Upper lobe of left lung (tissue), 6 donors: ENCODE measurements around the gene NUP37. TPM values are rescaled to one million over a fixed set of nuclear protein-coding genes. Genes with fewer than 3 reads are reported as not detected.
A peak's percentile ranks its signal among the peaks of the same experiment; 100 is the strongest.

ENCODE experiments used
- ATAC-seq, 2 donors: fragments of 200-7000 bp; cut with Tn5 transposase; one replicate each; pipeline ENCODE4 v1.9.1; 2022; ENCODE audit warnings: mild to moderate bottlenecking in 2 of 2, moderate library complexity in 2 of 2; ENCODE audit not compliant: low FRiP score in 2 of 2
- DNase-seq, 2 donors: peaks; one replicate each; pipeline ENCODE4 v3.0.0-alpha.2; 2019 to 2020
- H3K27ac ChIP-seq, 4 donors: fragments of 200-600 bp; sonication (generic); one replicate each; pipeline ENCODE4 v1.5.1; 2016 to 2019
- H3K27me3 ChIP-seq, 4 donors: fragments of 200-600 bp; sonication (generic); one replicate each; pipeline ENCODE4 v1.5.1; 2017 to 2019
- H3K36me3 ChIP-seq, 4 donors: fragments of 200-600 bp; sonication (generic); one replicate each; pipeline ENCODE4 v1.5.1; 2016 to 2019
- H3K4me1 ChIP-seq, 4 donors: fragments of 200-600 bp; sonication (generic); one replicate each; pipeline ENCODE4 v1.5.1; 2018 to 2019
- H3K4me3 ChIP-seq, 4 donors: fragments of 200-600 bp; sonication (generic); one replicate each; pipeline ENCODE4 v1.5.1; 2017 to 2019; ENCODE audit warnings: mild to moderate bottlenecking in 2 of 4, moderate library complexity in 1 of 4
- H3K9me3 ChIP-seq, 4 donors: fragments of 200-600 bp; sonication (generic); one replicate each; pipeline ENCODE4 v1.5.1; 2018 to 2019
- EP300 ChIP-seq, 4 donors: sonication (generic); formaldehyde crosslinking; IDR thresholded peaks; one replicate each; pipeline ENCODE4 v1.5.1; 2017; ENCODE audit warnings: antibody characterized with exemption in 4 of 4, control low read depth in 2 of 4
- POLR2A ChIP-seq, 4 donors: fragments of 450-650 bp; IDR thresholded peaks; one replicate each; pipeline ENCODE4 v1.5.1; 2016 to 2017; ENCODE audit warnings: antibody characterized with exemption in 4 of 4, mild to moderate bottlenecking in 2 of 4
- POLR2AphosphoS5 ChIP-seq, 2 donors: sonication (generic); formaldehyde crosslinking; IDR thresholded peaks; one replicate each; pipeline ENCODE4 v1.5.1; 2017; ENCODE audit warnings: antibody characterized with exemption in 2 of 2
- WGBS, 2 donors: methylation state at CpG; one replicate each; pipeline ENCODE4 v1.1.5; 2017 to 2018; 5-methylcytosine and 5-hydroxymethylcytosine counted together
- total RNA-seq, 6 donors: library from RNA; depleted of rRNA in 4 of 6; stranded (reverse); fragments of >200 nt in 4 of 6; gene quantifications; one replicate each; pipeline versions ENCODE4 v1.1.0 to v1.2.1, GENCODE V29; 2016 to 2021
- TF ChIP-seq, protein P1 (sequence below), 6 experiments: fragments of 450-650 bp in 4 of 6; fragments of 200-600 bp in 2 of 6; sonication (generic) in 2 of 6; IDR thresholded peaks; one replicate each; pipeline ENCODE4 v1.5.1; 2016 to 2019; ENCODE audit warnings: antibody characterized with exemption in 6 of 6
- donor health status: DM: no; HTN: no; CAD: no; lungs with moderate emphysema.
- donor health status: DM: no; HTN: yes; CAD: no; lungs with severe emphysema.

Gene NUP37
- total RNA-seq, 6 donors from 2014 or later, result 2.8 to 17.9 (median 14.8) TPM

- TF ChIP-seq, protein P1, sequence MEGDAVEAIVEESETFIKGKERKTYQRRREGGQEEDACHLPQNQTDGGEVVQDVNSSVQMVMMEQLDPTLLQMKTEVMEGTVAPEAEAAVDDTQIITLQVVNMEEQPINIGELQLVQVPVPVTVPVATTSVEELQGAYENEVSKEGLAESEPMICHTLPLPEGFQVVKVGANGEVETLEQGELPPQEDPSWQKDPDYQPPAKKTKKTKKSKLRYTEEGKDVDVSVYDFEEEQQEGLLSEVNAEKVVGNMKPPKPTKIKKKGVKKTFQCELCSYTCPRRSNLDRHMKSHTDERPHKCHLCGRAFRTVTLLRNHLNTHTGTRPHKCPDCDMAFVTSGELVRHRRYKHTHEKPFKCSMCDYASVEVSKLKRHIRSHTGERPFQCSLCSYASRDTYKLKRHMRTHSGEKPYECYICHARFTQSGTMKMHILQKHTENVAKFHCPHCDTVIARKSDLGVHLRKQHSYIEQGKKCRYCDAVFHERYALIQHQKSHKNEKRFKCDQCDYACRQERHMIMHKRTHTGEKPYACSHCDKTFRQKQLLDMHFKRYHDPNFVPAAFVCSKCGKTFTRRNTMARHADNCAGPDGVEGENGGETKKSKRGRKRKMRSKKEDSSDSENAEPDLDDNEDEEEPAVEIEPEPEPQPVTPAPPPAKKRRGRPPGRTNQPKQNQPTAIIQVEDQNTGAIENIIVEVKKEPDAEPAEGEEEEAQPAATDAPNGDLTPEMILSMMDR (IDR thresholded peaks at IDR 0.05), result no peak
- TF ChIP-seq POLR2A (IDR thresholded peaks at IDR 0.05) (no peak), EP300 (IDR thresholded peaks at IDR 0.05) (no peak), POLR2AphosphoS5 (IDR thresholded peaks at IDR 0.05) (no peak)
- 98 to 100% methylated on average over 3 of the region's 3 CpGs for WGBS, 2 donors
Observed at GRCh38 chr12:102063069-102063468, 56.8 kb downstream of the NUP37 start.

GRCh38 chr12:102062419-102062806 is 57.5 kb downstream of the NUP37 start:
- no peak for TF ChIP-seq POLR2A (IDR thresholded peaks at IDR 0.05)
- Histone ChIP-seq H3K36me3 (peaks cover 0 to 6% (median 1%) of the 10 kb centered on the region in 4 donors), H3K27me3 (no peaks in the 10 kb centered on the region), H3K4me1 (peaks cover 0 to 13% (median 2%) of the 10 kb centered on the region in 4 donors), H3K9me3 (no peaks in the 10 kb centered on the region), H3K27ac (no peak overlapping the region), H3K4me3 (peak overlapping the region in 3 of 4 donors; percentile 83 to 95 (median 87))
- WGBS, 2 donors, result 82 to 85% methylated on average over 11 of the region's 11 CpGs
- no peak for ATAC-seq
- no peak for DNase-seq

More at GRCh38 chr12:102063069-102063468, 56.8 kb downstream of the NUP37 start:
- DNase-seq (no peak), ATAC-seq (no peak)
- Histone ChIP-seq H3K4me3 (no peak overlapping the region), H3K27ac (no peak overlapping the region), H3K27me3 (no peaks in the 10 kb centered on the region), H3K9me3 (no peaks in the 10 kb centered on the region), H3K36me3 (peaks cover 0 to 6% (median 1%) of the 10 kb centered on the region in 4 donors), H3K4me1 (peaks cover 0 to 13% (median 2%) of the 10 kb centered on the region in 4 donors)

- TF ChIP-seq EP300 (IDR thresholded peaks at IDR 0.05) (peak in 1 of 4 donors; percentile 39), POLR2A (IDR thresholded peaks at IDR 0.05) (peak; percentile 39 to 88 (median 66)), POLR2AphosphoS5 (IDR thresholded peaks at IDR 0.05) (peak; percentile 76 to 87)
- TF ChIP-seq, protein P1 (IDR thresholded peaks at IDR 0.05), result peak in 1 of 6 experiments; percentile 18
- Histone ChIP-seq H3K27ac (peak within 1 kb of the TSS; percentile 90 to 95 (median 92)), H3K4me3 (peak within 1 kb of the TSS; percentile 59 to 95 (median 85)), H3K9me3 (no peaks in the 10 kb centered on the region), H3K4me1 (peaks cover 0 to 13% (median 2%) of the 10 kb centered on the region in 4 donors), H3K27me3 (no peaks in the 10 kb centered on the region), H3K36me3 (peaks cover 0 to 10% (median 3%) of the 10 kb centered on the region in 4 donors)
- ATAC-seq (peak; percentile 98 to 100), DNase-seq (peak; percentile 92 to 97)
- WGBS, 2 donors, result 2% methylated on average over 28 to 43 of the region's 44 CpGs
Observed at GRCh38 chr12:102061560-102062418, 58.1 kb downstream of the NUP37 start, which contains the start of gene WASHC3. WASHC3 (minus strand) TSS chr12:102061991; CDS start chr12:102061962, 29 bp downstream.

GRCh38 chr12:102061096-102061559 is 58.8 kb downstream of the NUP37 start:
- Histone ChIP-seq H3K9me3 (no peaks in the 10 kb centered on the region), H3K27ac (peak overlapping the region; percentile 90 to 95 (median 92)), H3K36me3 (peaks cover 0 to 17% (median 5%) of the 10 kb centered on the region in 4 donors), H3K27me3 (no peaks in the 10 kb centered on the region), H3K4me1 (peaks cover 0 to 13% (median 2%) of the 10 kb centered on the region in 4 donors), H3K4me3 (peak overlapping the region; percentile 59 to 95 (median 85))
- DNase-seq, result no peak
- TF ChIP-seq, protein P1 (IDR thresholded peaks at IDR 0.05), result no peak
- TF ChIP-seq EP300 (IDR thresholded peaks at IDR 0.05) (no peak), POLR2A (IDR thresholded peaks at IDR 0.05) (no peak), POLR2AphosphoS5 (IDR thresholded peaks at IDR 0.05) (no peak)
- ATAC-seq, result peak in 1 of 2 donors; percentile 58
- 16 to 27% methylated on average over 9 of the region's 9 CpGs for WGBS, 2 donors

- peaks cover 0 to 22% (median 7%) of the 10 kb centered on the region in 4 donors for H3K36me3 ChIP-seq
- ATAC-seq (no peak), DNase-seq (no peak)
- no peaks in the 10 kb centered on the region for H3K9me3 ChIP-seq
- H3K4me1 ChIP-seq, result peaks cover 0 to 13% (median 2%) of the 10 kb centered on the region in 4 donors
- TF ChIP-seq EP300 (IDR thresholded peaks at IDR 0.05) (no peak), POLR2A (IDR thresholded peaks at IDR 0.05) (no peak), POLR2AphosphoS5 (IDR thresholded peaks at IDR 0.05) (no peak)
- TF ChIP-seq, protein P1 (IDR thresholded peaks at IDR 0.05), result no peak
- no peak overlapping the region for H3K4me3 ChIP-seq
- no peak overlapping the region for H3K27ac ChIP-seq
- no peaks in the 10 kb centered on the region for H3K27me3 ChIP-seq
Observed at GRCh38 chr12:102059343-102059742, 60.6 kb downstream of the NUP37 start.
